HG02610 (cell line): ENCODE data around the gene SH3PXD2A.

ENCODE experiments used
- ATAC-seq: cut with Tn5 transposase; IDR thresholded peaks from one replicate; pipeline ENCODE4 v1.9.1; 2021; ENCODE audit warnings: mild to moderate bottlenecking, moderate library complexity; ENCODE audit not compliant: unreplicated experiment

The SH3PXD2A gene

DNA sequence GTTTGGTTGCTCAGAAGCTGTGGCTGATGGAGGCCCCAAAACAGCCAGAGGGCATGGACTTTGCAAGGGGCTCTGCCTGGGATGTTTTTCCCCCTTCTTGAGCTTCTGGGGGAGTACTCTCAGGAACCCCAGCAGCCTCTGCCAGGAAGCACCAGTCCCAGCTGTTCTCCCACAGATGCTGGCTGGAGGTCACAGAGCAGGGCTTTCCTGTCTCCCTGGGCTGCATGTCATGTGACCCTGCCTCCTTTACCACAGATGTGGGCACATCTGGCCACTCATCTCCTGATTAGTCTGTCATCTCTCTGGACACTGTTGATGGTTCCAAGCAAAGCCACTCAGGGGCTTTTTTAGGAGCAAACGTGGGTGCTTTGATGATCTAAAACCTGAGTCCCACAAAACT, 225.2 kb downstream of the SH3PXD2A start:
- ATAC-seq, result no peak

DNA sequence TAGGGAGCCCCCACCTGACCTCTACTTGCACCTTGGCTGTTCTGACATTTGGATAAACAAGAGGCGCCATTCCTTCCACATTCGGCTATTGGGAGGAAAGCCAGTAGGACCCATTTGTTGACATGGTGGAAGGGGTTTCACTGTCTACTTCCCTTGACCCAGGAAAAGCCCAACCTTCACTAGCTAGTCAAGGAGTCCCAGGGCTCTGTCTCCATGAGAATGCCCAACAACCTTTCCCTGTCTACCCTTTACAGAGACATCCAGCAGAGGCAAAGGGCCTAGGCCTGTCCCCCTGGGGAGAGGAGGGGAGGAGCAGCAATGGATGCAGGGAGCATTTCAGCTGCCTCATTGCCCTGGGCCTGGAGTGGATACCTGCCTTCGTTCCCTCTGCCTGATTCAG, 225.8 kb downstream of the SH3PXD2A start:
- ATAC-seq, result no peak

DNA sequence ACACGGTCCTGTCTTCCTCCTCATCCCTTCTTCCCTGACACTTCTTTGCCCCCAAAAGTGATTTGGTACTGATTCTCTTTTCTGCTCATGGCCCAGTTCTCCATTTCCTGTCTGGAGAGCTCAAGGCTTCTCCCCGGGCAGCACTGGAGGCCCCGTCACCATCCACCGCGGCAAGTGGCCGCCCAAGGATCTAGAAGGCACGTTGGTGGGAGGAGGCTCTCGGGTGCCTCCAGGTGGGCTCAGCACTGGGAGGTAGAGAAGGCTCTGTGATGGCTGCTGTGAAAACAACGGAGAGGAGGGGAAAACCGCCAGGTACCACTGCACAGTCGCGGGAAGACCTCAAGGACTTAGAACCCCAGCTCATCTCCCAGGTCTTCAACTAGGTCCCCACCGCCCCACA, 227.5 kb downstream of the SH3PXD2A start:
- ATAC-seq, result no peak

DNA sequence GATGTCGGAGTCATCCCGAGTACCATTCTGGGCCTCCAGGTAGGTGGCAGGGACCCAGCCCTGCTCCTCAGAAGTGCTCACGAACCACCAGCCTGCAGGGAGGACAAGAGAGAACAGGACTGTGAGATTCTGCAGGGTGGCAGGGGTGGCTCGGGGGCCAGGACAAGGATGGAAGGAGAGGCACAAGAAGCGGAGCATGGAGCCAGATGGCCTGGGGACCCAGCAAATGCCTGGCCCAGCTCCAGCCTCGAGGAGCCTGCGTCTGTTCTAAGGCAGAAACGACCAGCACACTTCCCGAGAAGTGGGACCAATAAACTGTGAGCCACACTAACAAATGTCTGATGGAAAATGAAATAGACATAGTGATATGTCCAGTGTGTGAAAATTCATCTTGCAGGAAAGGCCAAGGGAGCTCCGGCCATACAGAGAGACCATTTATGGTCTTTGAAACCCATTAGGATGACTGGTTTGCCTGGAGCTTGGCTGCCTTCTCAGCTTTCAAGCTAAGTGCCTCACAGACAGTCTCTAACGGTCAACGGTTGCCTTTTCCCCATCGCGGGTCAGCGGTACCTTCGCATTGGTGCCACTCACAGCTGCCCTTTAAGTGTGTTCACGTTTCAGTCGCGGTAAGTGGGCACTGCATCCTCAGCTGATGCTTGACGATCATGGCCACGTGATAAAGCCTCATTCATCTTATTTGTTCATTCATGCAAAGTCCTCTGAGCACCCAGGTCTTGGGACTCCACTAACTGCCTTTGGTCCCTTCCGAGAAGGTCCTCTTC, 228.1 kb downstream of the SH3PXD2A start:
- ATAC-seq, result no peak

DNA sequence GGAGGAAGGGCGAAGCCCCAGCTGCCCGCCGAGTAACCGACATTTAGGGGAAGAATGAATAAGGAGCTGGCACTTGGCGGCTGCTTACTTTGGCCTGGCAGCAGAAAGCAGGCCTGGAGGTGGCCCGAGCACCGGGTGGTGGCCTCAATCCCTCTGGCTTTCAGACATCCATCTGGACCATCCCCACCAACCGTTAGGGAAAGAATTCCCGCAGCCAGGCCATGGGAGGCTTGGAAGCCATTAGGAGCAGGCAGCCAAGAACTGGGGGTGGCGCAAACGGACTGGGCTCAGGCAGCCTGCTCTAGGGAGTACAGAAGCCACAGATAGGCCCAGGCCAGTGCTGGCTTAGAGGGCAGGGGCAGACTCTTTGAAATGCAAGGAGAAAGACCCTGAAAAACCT, 229.2 kb downstream of the SH3PXD2A start:
- no peak for ATAC-seq

DNA sequence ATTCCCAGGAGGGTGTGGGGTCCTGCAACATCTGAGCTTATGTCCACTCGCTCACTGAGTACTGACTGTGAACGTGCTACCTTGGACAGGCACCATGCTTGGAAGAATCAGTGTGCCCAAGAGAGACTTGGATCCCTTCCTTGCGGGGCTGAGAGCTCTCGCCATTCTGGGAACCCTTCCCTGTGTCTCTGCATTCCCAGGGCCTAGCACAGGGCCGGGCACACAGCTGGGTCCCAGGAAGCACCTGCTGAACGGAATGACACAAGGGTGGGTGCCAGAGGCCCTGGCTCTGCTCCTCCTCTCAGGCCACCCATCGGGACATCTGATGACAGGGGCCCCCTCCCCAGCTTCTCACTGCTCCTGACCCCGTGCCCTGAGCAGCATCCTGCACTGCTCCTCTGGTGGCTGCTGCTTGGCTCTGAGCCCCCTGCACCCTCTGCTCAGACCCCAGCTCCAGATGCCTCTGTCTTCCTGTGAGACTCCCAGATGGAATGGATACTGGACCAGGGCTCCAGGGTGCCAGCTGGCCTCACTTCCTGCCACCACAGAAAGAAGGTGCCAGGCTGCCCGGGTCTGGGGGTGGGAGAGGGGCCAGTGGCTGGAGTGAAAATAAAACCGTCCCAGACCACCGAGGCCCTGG, 232.3 kb downstream of the SH3PXD2A start:
- no peak for ATAC-seq

DNA sequence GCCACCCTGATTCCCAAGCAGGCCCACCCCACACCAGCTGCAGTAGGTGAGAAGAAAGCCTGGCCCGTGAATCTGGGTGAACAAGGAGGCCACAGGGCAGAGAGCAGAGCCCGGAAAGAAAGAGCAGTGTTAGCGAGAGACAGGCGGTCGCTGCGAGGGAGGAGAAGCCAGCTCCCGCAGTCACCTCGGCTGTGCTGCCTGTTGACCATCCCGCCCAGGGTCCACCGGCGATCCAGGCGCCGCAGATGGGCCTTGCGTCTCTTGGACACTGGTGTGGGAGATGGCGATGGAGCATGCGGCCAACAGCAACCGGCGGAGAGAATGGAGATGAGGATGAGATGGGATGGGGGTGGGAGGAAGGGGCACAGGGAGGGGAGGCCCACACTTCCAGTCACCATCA, 233.1 kb downstream of the SH3PXD2A start:
- no peak for ATAC-seq

DNA sequence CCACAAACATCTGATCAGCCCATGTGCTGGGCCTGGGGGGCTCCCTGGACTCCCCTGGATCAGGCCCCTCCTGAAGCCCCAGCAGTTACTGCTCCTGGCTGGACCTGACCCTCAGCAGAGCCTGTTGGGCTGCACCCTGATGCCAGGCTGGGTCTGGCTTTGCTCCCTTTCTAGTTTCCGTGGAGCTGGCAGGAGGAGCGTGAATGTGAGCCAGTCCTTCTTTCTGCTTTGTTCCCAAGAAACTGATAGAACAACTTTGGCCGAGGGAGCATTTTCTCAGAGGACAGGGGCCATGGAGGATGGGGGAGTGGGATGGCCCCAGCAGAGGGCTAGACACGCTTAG, 233.6 kb downstream of the SH3PXD2A start:
- ATAC-seq, result no peak

DNA sequence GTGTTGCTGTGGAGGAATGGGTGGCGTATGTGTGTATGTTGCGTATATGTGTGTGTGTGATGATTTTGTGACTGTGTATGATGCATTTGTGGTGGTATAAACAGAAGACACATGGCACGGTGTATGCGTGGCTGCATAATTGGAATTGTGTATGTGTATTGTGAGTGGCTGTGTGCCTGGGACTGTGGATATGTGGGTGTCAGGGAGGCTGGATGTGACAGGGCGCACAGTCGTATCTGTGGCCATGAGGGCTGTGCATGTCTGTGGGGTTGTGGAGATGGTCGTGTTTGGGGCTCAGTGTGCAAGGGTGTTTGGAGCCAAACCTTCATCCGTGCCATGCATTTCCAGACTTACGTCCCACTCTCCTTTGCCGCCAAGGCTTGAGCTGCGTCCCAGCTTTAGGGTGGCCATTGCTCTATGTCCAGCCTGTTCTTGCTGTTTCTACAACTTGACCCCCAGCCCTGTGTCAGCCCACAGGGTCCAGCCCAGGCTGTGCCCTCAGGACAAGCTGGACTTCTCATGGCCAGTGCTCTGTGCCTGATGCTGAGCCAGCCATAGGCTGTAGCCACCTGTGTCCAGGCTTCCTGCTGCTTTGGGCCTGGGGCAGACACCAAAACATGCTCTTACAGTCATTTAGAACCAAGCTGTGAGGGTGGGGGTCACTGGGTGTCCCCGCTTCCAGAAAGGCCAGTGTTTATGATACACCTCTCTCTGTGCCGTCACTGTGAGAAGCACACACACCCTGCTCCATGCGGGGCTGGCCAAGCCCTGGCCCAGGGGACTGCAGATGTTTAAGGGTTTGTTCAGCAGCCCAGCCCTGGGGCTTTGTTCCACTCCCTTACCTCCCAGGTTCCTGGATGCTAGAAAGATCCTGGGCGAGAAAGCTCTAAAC, 234.2 kb downstream of the SH3PXD2A start:
- no peak for ATAC-seq

DNA sequence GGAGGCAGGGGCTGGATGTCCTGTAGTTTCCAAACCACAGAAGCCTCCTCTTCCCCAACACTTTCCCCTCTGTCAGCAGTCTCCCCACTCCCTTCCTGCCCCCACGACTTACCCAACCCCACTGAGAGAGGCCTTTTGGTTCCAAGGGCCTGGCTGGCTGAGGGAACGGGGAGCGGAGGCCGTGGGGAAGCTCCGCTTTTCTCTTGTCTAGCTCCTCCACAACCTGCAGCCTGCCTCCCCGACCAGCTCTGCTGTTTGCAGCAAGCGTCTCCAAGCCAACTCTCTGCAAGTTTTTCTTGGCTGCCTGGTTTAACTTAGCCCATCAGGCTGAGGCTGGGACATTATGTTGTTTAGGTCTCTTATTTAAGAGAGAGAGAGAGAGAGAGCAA, 235.0 kb downstream of the SH3PXD2A start:
- no peak for ATAC-seq

DNA sequence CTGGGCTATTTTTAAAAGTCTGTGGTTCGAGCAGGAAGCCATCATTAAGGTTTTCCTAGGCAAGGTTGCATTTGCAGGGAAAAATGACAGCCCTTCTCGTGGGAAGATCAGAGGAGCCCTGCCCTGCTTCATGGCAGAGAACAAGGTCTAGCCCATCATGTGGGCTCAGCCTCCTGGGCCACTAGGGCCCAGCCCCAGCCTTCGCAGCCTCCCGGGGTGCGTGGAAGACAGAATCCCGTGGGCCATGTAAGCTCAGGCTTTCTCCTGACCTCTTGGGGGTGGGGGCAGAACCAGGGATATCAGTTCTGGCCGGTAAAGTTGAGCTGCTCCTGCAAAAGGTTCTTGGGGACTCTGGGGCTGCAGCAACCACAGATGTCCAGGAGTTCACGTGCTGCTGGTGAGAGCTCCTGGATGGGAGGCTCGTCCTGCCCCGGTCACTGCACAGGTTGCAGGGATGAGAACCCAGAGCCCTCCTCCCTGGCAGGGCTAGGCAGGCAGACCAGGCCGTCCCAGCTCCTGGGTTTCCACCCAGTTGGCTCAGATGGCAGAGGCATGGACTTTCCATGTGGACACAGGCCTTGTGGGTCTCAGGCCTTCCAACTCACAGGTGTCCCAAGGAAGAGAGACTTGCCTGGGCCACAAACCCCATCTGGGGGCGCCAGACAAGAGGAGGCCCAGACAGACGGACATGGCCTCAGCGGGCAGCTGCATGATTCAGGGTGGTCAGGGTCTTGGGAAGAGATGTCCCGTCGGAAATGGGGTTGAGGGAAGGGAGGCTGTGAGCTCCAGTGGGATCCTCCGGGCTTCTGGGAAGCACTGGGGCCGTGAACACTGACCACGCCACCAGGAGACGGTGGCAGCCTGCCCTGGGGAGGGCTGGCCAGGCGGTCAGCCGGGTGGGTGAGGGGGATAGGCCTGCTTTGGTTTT, 235.7 kb downstream of the SH3PXD2A start:
- no peak for ATAC-seq

DNA sequence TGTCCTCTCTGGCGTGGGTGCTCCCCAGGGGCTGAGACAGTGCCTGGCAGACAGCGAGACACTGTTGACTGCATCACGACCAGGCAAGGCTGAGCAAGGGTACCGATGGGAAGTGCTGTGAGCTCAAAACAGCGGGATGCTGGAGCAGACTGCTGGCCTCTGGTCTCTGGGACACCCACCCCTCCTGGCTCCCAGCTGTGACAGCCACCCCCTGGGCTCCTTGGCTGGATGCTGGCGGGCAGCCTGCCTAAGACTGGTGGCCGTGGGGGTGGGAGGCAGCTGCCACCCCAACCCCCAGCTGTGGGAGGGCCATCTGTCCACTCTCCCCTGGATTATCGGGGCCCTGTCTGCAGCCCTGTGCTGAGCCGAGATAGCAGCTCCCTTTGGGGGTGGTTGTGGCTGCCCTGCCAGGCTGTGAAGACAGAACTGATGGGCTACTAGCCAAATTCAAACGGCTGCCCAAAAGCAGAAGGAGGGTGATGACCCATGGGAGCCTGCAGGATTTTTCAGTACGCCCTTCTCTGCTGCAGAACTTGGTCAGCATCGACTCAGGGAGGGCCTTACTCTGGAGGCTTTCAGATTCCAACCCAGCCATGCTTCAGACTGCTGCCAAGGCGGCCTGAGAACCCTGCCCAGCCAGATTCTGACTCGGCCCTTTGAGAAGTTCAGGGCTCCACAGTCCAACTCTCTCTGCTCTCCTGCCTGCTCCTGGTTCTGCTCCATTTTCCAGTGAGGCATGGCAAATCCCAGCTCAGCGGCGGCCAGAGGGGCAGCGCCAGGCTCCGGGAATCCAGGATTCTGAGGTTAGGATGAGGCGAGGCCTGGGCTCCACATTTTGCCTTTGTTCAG, 236.6 kb downstream of the SH3PXD2A start:
- no peak for ATAC-seq

DNA sequence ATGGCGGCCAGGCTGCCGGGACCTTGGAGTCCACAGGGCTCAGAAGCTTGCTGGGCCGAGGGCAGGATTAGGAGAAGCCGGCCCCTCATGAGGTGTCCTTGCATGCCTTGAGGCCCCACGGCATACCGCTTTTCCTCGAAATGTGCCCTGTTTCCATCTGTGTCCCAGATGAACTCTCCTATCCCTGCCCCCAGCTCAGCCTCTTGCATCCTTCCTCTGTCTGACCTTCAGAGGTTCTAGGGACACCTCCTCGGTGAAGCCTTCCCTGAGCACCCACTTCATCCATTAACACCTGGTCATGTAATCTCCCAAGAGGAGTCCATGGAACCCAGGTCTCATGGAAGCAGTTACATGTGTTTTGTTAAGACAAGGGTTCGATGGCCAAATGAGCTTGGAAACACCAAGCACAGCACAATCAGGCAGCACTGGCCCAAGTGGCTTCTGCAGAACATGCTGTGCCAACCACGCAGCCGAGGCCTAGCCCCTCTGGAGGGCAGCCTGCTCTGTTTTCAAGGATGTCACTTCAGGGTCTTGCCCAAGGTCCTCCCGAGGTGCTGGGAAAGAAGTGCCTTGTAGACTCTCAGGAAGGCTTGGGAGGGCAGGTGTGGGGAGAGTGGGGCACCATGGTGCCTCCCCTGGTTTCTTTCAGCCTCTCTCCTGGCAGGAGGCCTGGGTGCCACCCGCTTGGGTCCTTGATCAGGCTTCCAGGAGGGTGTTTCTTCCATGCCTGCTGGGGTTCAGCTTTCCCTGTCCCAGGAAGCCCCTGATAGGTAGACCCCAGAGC, 237.6 kb downstream of the SH3PXD2A start:
- ATAC-seq, result no peak

DNA sequence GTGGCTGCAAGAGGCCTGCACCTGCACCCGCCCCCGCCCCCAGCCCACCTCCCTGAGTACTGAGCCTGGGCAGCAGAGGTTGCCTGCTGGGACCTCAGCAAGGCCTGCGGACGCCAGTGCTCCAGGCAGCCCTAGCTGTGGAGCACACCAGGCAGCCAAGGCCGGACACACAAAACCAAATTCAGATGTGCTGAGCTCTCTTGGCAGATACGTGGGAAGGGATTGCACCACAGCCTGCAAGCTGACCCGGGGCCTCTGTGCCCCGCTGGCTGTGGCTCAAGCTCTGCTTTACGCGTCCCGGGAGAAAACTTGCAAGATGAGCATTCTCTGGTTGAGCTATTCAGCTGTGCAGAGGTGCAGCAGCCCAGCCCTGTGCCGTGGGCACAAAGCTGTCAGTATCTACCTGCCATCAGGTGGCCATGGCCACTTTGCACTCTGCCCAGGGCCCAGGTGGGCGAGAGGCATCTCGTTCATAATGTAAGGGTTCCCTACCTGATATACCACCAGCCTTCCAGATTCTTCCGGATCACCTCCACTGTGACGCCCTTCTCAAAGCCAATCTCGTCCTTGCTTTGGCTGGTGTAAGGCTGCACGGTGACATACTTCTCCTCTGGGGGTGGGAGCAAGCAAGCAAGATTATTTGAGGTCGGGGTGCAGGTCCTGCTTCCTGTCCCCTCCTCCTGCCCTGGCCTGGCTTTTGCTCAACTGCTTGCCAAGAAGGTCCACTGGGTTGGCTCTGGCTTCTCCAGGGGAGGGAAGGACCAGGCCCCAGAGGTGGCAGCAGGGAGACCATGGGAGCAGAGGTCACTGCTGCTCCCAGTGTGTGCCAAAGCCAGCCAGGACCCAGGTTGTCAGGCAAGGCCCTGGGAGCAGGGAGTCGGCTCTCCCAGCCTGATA, 238.4 kb downstream of the SH3PXD2A start:
- no peak for ATAC-seq

DNA sequence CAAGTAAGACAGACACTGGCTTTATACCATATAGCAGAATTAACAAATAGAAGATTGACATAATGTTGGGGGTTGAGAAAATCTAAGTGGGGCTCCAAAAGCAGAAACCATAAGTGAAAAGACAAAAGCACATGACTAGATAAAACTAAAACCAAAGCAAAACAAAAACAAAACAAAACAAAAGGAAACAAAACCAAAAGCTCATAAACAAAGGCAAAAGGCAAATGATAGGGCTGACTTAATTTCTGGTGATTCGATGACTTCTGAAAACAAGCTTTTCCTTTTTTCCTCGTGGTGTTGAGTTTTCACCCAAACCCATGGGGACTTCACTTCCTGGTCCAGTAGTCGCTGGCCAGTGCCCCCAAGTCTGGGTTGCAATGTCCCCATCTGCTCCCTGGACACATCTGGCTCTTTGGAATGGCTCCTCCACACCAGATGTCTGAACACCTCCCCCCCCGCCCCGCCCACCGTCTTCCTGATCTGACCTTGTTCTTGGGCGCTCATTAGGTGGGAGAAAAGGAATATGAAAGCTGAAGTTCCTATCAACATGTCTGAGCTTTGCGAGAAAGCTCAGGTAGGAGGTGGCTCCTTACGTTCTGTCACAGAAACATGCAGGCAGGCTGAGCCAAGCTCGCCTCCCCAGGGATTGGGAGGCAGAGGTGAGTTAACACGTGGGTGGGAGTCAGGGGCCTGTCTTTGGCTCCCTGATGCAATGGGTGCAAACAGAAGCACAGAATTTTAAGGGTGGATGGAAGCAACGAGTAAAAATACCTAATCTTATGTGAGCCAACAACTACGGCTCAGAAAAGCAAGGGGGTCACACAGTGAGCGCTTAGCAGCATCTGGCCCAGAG, 240.8 kb downstream of the SH3PXD2A start:
- ATAC-seq, result no peak

DNA sequence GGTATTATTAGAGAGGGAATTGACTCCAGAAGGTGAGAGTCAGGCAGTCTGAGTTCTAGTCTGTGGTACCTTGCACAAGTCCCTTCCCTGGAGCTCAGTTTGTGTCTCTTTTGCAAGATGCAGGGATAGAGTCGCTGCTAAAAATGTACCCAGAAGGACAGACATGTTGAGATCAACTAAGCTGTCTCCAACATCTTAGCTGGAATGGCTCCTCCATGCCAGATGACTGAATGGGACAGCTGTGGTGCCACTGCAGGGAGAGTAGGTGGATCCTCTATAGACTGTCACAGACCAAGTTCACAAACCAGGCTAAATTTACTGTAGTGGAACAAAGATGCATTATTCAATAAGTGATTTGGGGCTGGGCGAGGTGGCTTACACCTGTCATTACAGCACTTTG, 241.8 kb downstream of the SH3PXD2A start:
- ATAC-seq, result no peak
